T-helper 22 cell (primary cell): ENCODE measurements around the gene WSB2.

Experiments
- DNase-seq: peaks from one replicate; pipeline ENCODE4 v3.0.0-alpha.2; 2020; ENCODE audit warnings: low read depth

Gene WSB2

DNA sequence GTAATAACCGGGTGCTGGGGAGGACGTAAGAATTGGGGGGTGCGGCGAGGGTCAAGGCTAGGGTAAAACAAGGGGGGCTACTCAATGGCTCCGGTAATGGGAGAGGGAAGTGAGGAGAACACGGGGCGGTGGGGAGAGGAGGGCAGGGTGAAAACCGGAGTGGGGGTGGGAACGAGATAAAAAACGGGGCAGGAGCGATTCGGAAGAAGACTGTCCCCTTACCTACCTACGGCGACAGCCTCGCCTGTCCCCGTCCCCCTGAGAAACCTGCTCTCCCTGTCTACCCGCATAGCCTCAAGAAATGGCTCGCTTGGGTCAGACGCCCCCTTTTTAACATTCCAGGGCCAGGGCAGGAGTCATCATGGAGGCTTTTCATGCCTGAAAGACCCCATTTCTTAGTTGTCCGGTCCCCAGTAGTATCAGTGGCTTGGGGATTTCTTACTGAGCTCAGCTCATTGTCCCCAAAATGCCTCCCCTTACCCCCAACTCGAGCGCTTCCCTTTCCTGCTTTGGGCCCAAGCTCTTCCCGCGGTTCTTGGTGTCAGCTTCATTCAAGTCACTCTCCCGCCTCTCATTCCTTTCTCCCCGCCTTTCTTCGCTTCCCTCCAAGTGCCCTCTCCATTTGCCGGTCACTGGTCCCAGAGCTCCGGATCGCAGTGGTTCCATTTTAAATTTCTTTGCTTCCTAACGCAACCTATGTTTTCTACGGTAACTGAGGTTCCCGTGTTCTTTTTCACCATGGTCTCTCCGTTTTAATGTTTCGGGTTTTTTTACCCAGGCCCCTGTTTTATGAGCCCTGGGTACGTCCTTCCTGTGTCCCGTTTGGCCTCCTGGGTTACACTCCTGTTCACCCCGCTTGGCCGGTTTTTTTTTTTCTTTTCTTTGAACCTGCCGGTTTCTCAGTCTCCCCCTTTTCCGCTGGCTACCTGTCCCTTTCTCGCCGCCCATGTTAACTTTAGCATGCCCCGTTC, 1.2 kb upstream of the WSB2 start:
- DNase-seq = no peak

DNA sequence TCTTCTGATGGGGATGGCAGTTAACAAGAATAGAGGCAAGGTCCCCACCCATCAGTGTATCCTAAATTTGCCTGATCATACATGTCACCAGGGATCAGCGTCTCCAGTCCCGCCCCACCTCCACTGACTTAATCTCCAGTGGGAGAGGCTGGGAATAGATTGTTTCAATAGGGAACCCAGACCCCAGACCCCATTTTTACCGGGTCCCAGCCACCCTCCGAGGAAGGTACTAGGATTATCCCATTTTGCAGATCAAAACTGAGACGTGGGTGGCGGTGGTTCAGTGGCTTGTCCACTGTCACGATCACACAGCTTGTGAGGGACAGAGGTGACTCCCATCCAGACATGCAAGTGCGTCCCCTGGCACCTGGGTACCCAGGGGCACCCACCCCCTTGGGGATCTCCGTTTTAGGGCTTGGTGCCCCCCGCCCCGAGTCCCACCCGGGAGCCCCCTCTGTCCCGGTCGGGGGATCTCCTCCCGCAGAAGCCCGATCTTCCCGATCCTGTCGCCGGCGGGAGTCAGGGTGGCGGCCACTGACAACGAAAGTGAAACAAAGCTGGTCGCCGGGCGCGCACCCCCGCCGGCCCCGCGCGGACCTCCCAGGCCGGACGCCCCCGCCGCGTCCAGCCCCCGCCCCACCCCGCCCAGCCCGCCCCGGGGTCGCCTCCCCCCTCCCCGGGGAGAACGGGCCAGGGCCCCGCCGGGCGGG, 523 bp downstream of the WSB2 start:
- no peak for DNase-seq

DNA sequence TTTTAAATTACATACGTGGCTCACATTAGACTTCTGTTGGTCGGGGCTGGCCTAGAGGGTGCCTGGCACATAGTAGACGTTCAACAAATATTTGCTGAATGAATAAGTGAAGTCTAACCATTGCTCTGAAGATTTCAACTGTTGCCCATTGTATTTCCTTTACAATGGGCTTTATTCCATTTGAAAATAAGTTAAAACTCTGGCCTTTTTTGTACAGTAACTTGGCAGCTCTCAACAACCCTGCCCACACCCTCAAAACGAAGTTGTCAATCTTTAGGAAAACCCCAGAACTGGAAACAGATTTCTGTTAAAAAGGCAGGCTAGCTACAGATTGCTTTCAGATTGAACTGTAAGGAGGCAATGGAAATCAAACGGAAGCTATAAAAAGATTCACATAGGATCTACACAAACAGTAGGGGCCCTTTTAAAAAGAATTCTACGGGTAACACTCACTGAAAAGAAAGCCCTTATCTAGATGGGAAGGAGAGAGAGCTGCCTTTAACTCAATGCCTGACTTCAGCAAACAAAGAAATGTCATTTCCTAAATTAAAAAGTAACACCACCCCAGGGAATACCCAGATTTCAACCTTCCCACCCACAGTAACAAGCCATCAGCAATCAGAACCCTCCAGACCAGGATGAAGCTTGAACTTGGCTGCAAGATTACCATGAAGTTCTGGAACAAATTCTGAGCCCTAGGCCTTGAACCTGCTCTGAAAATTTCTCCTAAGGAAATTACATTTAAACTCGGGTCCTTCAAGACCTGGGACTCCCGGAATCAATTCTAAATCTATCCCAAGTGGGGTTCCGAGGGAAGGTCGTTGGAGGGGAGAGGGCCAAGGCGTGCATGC, 1.4 kb downstream of the WSB2 start:
- DNase-seq = no peak

DNA sequence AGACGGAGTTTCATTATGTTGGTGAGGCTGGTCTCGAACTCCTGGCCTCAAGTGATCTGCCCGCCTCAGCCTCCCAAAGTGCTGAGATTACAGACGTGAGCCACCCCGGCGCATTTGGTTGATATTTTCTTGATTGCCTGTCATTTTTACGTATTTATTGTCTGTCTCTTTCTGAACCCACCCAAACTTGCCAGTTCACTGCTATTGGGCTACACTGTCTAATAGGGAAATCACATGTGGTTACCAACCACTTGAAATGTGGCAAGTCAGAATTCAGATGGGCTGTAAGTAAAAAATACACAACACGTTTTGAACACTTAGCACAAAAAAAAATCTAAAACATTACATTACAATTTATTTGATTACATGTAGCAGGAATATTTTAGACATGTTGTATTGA, 2.1 kb downstream of the WSB2 start:
- DNase-seq = no peak

DNA sequence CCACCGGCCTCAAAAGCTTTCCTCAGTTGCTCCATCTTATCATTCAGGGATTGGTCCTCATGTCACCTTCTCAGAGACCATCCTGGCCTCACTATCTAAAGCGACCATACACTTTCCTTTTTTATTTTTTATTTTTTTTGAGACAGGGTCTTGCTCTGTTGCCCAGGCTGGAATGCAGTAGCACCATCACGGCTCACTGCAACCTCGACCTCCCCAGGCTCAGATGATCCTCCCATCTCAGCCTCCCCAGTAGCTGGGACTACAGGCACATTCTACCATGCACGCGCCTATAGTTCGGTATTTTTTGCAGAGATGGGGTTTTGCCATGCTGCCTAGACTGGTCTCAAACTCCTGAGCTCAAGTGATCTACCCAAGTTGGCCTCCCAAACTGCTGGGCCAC, 2.8 kb downstream of the WSB2 start:
- DNase-seq = no peak

DNA sequence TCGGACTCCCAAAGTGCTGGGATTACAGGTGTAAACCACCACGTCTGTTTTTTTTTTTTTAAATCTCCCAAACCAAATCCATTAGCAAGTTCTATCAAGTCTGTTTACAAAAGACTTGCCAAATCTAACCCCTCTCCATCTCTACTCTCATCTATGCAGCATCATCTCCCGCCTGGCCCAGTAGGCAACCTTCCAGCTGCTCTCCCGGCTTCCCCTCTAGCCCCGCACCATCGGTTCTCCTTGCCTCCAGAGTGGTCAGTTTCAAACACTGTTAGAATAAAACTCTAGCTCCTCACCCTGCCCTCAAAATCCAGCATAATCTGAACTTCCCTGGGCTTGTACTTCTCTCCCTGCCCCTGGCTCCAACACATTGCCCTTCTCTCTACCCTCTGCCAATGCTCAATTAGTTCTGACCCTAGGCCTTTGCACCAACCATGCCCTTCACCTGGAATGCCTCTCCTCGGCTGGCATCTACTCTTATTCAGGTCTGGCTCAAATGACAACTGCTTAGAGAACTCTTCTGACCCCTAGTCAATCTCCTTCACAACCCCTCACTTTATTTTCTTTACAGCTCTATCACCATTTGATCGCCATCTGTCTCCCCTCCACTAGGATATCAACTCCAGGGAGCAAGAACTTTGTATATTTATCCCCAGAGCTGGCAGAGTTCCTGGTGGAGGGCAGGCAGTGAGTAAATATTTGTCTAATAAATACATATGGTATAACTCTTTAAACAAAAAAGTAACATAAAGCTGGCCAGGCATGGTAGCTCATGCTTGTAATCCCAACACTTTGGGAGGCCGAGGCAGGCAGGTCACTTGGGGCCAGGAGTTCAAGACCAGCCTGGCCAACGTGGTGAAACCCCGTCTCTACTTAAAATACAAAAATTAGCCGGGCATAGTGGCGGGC, 4.9 kb downstream of the WSB2 start:
- DNase-seq = no peak

DNA sequence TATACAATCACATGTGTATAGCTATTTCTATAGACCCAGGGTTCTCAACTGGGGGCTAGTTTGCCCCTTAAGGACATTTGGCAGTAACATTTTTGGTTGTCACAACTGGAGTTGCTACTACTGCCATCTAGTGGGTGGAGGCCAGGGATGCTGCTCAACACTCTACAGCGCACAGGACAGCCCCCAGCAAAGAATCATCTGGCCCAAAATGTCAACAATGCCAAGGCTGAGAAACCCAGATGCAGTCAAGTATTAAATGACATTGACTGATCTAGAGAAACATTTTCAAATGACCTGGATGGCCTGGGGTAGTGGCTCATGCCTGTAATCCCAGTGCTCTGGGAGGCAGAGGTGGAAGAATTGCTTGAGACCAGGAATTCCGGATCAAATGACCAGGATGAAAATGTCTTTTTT, 5.8 kb downstream of the WSB2 start:
- peak; percentile 45 for DNase-seq

DNA sequence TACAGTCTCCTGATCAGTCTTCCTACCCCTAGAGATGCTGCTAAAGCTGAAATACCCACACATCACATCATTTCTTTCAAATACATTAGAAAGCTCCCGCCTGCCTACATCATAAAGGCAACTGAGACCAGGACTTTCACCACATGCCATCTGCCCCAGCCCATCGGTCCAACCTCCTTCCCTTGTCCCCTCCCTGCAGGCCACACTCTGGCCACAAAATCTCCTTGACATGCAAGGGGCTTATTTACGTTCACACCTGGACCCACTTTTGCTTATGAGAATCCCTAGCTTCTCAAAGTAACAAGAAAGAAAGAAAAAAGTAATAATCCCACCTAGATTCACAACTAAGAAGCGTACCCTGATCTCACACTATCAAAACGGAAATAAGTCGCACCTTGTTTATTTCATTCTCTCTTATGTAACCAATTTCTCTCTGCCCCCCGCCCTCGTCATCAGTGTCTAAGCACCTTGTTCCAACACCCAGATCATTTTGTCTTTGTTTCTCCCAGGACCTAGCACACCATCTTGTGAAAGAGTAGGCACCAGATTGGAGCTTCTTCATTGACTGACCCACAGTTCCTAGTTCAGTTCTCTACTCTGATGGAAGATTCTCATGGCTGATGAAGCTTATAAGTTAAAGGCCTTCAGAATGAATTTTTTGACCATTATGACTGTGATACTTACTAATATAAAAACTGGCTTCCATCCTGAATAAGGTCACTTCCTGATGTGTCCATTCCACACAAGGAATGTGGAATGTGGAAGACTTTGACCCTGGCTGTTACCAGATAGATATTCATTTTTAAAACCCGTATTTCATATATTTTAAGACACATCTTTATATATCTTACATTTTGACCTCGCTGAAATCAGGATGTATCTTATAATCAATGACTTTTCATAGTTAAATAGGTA, 7.7 kb downstream of the WSB2 start:
- no peak for DNase-seq

DNA sequence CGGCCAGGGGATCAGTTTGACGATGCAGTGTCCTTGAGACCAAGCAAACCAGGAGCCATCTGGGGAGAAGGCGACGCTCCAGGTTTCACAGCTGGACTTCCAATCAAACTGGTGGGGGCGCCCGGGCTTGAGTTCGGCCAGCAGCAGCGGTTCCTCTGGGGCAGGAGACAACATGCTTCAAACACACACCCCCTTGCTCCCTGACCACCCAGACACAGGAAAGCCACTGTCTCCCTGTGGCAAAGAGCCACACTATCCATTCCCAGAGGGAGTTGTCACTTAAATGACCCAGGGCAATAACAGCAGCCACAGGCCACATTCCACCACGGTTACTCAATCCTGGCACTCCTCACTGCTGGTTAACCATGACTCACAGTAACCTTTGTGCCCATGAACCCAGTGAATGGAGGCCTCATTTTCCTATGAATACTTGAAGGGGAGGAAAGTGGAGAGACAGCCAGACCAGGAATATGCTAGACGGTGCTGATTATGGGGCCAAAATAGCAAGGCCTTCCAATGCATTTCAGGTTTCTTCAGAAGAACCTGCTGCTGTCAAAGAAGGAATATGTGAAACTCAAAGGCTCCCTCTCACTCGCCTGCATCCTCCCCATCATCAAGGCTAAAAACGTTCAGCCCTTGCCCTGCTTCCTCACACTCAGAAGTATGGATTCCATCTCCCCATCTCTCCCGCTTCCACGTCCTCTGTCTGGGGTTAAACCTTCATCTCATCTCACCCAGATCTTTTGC, 8.5 kb downstream of the WSB2 start:
- DNase-seq = no peak

DNA sequence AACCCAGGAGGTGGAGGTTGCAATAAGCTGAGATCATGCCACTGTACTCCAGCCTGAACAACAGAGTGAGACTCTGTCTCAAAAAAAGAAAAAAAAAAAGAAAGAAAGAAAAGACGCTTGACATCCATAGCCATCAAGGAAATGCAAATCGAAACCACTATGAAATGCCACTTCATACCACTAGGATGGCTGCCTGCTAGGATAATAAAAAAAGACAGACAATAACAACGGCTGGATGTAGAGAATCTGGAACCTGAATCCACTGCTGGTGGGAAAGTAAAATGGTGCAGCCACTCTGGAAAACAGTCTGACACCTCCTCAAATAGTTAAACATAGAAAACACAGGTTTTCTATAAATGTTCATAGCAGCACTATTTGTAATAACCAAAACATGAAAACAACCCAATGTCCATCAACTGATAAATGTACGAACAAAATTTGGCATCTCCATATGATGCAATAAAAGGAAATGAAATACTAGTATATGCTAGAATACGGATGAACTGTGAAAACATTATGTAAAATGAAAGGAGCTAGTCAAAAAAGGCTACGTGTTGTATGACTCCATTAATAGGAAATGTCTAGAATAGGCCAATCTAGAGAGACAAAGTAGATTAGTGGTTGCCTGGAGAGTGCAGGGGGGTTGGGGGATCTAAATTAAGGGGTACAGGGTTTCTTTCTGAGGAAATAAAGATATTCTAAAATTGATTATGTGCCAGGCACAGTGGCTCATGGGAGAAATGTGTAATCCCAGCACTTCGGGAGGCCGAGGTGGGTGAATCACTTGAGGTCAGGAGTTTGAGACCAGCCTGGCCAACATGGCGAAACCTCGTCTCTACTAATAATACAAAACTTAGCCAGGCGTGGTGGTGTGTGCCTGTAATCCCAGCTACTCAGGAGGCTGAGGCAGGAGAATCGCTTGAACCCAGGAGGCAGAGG, 9.7 kb downstream of the WSB2 start:
- DNase-seq = no peak

DNA sequence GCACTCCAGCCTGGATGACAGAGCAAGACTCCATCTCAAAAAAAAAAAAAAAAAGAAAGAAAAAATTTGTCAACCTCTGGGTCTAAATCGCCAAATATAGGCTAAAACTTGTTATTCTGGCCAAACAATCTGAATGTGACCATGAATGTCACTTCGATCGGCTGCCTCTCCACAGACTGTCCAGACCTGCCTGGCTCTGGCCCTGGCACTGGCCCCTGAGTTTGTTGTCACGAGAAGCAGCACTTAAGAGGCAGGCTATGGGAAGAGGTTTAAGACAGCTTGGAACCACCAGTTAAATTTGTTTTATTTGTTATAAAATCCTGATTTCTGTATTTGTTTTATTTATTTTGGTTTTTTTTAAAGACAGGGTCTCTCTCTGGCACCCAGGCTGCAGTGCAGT, 14.5 kb downstream of the WSB2 start:
- no peak for DNase-seq

DNA sequence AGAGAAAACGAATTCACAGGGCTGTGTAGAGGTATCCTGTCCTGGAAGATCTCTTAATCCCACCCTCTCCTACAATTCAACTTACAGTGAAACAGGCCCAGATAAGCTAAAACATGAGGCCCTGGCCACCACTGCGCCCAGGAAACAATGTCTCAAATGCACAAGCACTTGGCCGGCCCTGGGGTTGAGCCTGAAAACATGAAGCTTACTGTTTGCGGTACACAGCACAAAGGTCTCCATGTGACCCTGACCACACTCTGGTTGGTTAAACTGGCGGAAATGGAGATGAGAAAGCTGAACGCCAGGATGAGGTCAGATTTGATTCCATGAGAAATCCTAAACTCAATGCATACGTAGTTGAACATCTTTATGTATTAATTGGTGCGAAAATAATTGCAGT, 16.4 kb downstream of the WSB2 start:
- DNase-seq = no peak

DNA sequence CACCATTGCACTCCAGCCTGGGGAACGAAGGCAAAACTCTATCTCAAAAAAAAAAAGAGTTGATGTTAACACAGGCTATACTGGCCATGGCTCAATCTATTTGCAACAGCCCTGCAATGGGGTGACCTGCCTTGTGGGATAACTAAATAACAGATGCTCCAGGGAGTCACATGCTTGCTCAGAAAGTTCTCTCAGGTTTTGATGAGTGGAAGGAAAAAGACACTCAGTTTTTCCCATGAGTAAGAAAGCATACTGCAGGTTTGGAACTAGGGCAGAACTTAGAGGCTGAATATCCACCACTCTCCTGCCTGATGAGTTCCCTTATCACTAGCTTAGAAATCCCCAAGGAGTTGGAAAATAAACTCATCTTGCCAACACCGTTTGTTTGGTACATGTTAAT, 16.9 kb downstream of the WSB2 start:
- no peak for DNase-seq

DNA sequence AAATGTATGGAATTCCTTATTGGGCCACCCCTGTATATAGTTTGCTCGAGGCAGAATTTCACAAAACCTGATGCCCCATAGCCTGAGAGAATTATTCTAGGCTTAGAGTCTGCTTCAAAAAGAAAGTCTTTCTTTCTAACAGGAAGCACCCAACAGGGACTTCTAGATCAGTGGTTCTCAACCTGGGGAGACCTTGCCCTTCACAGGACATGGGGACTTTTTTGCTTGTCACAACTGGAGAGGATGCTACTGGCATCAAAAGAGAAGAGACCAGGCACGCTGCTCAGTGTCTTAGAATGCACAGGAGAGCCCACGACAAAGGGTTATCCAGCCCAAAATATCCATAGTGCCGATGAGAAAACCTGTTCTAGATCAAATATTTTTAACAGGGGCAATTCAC, 18.9 kb downstream of the WSB2 start:
- DNase-seq = no peak

DNA sequence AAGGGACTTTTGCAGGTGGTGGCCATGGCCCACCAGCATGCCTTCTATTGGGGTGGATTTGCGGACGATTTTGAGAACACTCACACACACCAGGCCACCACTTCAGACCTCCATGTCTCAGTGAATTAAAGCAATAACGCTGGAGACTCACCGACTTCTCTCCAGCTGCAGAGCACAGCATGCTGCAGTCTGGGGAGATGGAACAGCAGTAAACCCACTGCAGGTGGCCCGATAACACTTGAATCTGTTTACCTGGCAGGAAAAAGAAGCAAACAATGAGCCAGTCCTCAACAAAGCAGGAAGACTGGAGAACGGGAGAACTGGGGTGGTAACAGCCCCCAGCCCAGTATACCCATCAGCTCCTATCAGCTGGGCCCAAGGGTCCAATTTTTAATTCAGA, 22.8 kb downstream of the WSB2 start:
- no peak for DNase-seq

DNA sequence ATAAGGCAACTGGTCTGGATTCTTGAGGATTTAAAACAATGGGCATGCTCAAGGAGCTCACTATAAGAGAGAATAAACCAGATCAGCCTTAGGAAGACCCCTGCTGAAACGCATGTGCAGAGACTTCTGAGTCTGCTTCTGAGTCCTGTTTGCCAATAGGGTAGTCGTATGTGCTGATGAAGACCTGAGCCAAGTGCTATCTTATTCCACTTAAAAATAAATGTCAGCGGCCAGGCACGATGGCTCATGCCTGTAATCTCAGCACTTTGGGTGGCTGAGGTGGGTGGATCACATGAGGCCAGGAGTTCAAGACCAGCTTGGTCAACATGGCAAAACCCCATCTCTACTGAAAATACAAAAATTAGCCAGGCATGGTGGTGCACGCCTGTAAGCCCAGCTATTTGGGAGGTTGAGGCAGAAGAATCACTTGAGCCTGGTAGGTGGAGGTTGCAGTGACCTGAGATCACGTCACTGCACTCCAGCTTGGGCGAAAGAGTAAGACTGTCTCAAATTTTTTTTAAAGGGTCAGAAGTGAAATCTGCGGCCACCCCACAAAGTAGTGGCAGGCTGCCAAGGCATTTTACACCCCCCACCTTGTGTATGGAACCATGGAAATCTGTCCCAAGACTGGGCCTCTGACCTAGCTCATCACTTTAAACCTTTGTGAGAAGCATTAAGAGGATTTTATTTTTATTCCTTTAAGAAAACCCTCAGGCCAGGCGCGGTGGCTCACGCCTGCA, 24.1 kb downstream of the WSB2 start:
- DNase-seq = no peak

DNA sequence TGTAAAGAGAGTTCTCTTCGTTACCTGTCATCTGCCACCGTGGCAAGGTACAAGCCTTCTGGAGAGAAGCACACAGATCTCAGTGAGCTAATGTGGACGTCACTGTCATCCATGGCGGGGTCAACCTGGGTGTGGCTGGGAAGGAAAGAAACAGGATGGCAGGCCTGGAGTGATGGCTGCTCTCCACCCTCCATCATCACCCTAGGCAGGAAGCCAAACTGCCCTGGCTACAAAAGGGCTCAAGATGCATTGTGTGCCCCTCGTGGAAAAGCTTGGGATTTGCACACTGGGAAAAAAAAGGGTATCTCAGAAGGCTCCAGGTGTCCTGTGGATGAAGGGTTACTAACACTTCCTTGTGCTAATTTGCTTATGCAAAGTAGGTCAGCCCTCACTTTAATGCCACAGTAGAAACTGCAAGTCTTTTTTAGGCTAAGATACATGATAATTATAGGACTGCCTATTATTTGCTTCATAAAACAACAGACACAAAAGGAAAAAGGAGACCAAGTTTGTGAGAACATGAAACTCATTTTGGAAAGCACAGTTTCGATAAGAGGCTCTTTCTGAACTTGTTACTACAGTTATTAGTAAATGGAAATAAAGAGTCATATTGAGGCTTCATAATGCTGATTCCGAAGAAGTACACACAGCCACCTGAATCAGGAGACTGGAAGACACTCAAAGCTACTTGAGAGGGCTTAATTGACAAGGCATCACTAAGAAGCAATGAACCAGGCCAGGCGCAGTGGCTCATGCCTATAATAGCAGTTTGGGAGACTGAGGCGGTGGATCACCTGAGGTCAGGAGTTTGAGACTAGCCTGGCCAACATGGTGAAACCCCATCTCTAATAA, 25.6 kb downstream of the WSB2 start:
- no peak for DNase-seq
